Activated CD4-positive, alpha-beta memory T cell treated with anti-CD3 and anti-CD28 coated beads, Interleukin-2, amount 10 ng/mL, durations not matched to agents 7 days and 5 days (primary cell): ENCODE data around the gene MCC. TPM values are rescaled to one million over a fixed set of nuclear protein-coding genes. Genes with fewer than 3 reads are reported as not detected.
A peak's percentile ranks its signal among the peaks of the same experiment; 100 is the strongest.

Experiments
- CTCF ChIA-PET: fragments of 350-600 bp; sonication (Branson Sonifier 250); formaldehyde crosslinking; loops from one replicate; lab custom pipeline; 2021; ENCODE audit warnings: antibody characterized with exemption, inconsistent platforms; lab: Charles Lee
- POLR2A ChIA-PET: fragments of 350-600 bp; sonication (Branson Sonifier 250); formaldehyde crosslinking; loops from one replicate; lab custom pipeline; 2021; ENCODE audit warnings: antibody characterized with exemption; lab: Charles Lee
- DNase-seq: peaks from one replicate; pipeline ENCODE4 v3.0.0-alpha.2; 2020
- H3K27ac Mint-ChIP-seq: one replicate; pipeline ENCODE4 v1.8.0; 2021; ENCODE audit warnings: mild to moderate bottlenecking, mixed read lengths
- H3K27me3 Mint-ChIP-seq: one replicate; pipeline ENCODE4 v1.8.0; 2021; ENCODE audit warnings: mixed read lengths
- H3K36me3 Mint-ChIP-seq: one replicate; pipeline ENCODE4 v1.8.0; 2021; ENCODE audit warnings: low read depth, mixed read lengths
- H3K4me1 Mint-ChIP-seq: one replicate; pipeline ENCODE4 v1.8.0; 2021; ENCODE audit warnings: mixed read lengths
- H3K4me3 Mint-ChIP-seq: one replicate; pipeline ENCODE4 v1.8.0; 2021; ENCODE audit warnings: mild to moderate bottlenecking, mixed read lengths
- H3K9me3 Mint-ChIP-seq: one replicate; pipeline ENCODE4 v1.8.0; 2021; ENCODE audit warnings: mixed read lengths
- total RNA-seq, 2 experiments: library from RNA; stranded (reverse); gene quantifications; one replicate each; pipeline ENCODE4 v1.2.3, GENCODE V29; 2021

Gene MCC
- total RNA-seq, 2 experiments from 2014 or later: 8.6 to 10.4 TPM

DNA sequence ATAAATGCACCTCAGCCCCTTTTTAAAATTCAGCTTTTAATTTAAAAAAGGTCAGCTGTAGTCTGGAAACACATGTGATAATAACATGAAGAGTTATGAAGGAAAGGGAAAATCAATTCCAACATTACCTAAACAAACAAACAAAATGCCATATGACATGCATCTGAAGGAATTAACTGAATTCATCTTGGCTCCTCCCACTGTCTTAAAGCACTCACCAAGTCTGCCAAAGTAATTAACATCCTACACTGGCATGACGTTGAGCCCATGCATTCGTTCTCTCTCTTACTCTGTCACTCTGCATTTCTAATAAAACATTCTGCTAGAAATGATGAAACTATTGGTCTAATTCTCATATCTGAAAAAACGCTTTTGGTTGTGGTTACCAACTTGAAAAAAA is 91.2 kb downstream of the MCC start:
- H3K36me3 Mint-ChIP-seq: no peaks in the 10 kb centered on the region
- peaks cover 7% of the 10 kb centered on the region for H3K27me3 Mint-ChIP-seq
- ChIA-PET POLR2A (no interaction called here), CTCF (no interaction called here)
- no peaks in the 10 kb centered on the region for H3K9me3 Mint-ChIP-seq
- no peak for DNase-seq
- H3K4me1 Mint-ChIP-seq: peaks cover 2% of the 10 kb centered on the region
- no peak overlapping the region for H3K4me3 Mint-ChIP-seq
- H3K27ac Mint-ChIP-seq: no peak overlapping the region

DNA sequence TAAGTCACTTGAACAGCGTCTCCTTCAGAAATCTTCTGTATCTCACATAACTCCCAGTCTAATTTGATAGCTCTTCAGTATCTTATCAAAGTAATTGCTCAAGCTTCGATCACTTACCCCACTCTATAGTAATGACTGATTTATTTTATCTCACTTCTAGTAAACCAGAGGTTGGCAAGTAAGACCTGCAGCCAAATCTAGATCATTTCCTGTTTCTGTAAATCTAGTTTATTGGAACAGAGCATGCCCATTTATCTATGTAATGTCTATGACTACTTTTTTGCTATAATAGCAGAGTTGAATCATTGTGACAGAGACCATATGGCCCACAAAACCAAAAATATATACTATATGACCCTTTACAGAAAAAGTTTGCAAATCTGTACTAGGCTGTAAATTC is 93.6 kb downstream of the MCC start:
- peaks cover 2% of the 10 kb centered on the region for H3K4me1 Mint-ChIP-seq
- ChIA-PET POLR2A (no interaction called here), CTCF (interaction anchor here (1.5 kb wide), 1 partner anchor 15 kb away, joined by 5 read pairs; no protein-coding TSS in a partner anchor)
- no peak overlapping the region for H3K4me3 Mint-ChIP-seq
- peaks cover 11% of the 10 kb centered on the region for H3K27me3 Mint-ChIP-seq
- no peaks in the 10 kb centered on the region for H3K36me3 Mint-ChIP-seq
- no peak for DNase-seq
- no peaks in the 10 kb centered on the region for H3K9me3 Mint-ChIP-seq
- no peak overlapping the region for H3K27ac Mint-ChIP-seq

- DNase-seq: no peak
- Mint-ChIP-seq H3K27me3 (peaks cover 4% of the 10 kb centered on the region), H3K4me3 (no peak overlapping the region), H3K36me3 (no peaks in the 10 kb centered on the region), H3K27ac (no peak overlapping the region), H3K9me3 (no peaks in the 10 kb centered on the region), H3K4me1 (peaks cover 2% of the 10 kb centered on the region)
- ChIA-PET POLR2A (no interaction called here), CTCF (interaction anchor here (4.0 kb wide), 1 partner anchor 11 kb away, joined by 20 read pairs; no protein-coding TSS in a partner anchor)
Measured at GRCh38 chr5:113390224-113390623, 98.0 kb downstream of the MCC start.

DNA sequence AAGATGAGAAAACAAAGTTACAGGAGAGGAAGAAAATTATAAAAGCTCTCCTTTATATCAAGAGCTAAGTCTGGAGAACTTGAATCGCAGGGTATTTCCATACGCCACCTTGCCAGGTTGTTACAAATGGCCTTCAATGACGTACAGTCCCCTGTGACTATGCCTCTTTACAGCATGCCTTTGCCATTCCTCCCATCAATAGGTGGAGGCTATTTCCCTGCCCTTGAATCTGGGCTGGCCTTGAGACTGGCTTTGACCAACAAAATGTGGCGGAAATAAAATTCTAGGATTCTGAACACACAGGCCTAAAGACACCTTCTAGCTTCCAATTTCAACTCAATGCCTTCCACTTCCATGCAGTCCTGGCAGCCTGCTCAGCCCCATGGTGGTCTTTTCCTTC is 99.1 kb downstream of the MCC start:
- DNase-seq: no peak
- Mint-ChIP-seq H3K4me3 (no peak overlapping the region), H3K27me3 (peaks cover 6% of the 10 kb centered on the region), H3K27ac (no peak overlapping the region), H3K4me1 (no peaks in the 10 kb centered on the region), H3K9me3 (no peaks in the 10 kb centered on the region), H3K36me3 (no peaks in the 10 kb centered on the region)
- CTCF ChIA-PET: interaction anchor here (0.7 to 4.0 kb wide), 2 partner anchors 10 to 15 kb away, joined by 6 to 20 read pairs; no protein-coding TSS in a partner anchor
- POLR2A ChIA-PET: no interaction called here

- no peak overlapping the region for H3K4me3 Mint-ChIP-seq
- no peaks in the 10 kb centered on the region for H3K4me1 Mint-ChIP-seq
- no peaks in the 10 kb centered on the region for H3K9me3 Mint-ChIP-seq
- H3K27ac Mint-ChIP-seq: no peak overlapping the region
- DNase-seq: no peak
- CTCF ChIA-PET: interaction anchor here (4.0 kb wide), 1 partner anchor 9 kb away, joined by 20 read pairs; no protein-coding TSS in a partner anchor
- POLR2A ChIA-PET: no interaction called here
- no peaks in the 10 kb centered on the region for H3K36me3 Mint-ChIP-seq
- H3K27me3 Mint-ChIP-seq: peaks cover 6% of the 10 kb centered on the region
Measured at GRCh38 chr5:113387844-113388243, 100.4 kb downstream of the MCC start.

DNA sequence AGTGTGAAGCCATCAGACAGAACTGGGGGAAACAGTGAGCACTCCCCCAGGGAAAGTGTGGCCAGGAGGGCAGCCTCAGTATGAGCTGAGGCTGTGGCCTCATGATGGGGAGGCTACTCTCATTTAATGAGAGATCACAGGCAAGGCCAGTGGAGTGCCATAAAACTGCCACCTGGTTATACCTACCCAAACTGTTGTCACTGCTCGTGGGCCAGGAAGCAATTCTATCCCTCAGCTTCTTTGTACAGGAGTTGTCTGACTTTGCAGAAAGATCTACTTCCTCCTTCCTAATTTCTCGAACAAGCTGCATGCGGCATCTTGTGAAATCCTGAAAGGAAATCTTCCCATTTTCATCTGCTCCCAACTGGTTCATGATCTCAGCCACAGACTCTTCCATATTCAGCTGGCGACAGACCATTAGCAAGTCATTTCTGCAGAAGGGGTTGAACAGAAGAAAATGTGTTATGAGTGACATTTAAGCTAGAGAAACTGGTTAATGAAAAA is 103.4 kb downstream of the MCC start:
- H3K4me1 Mint-ChIP-seq: peaks cover 21% of the 10 kb centered on the region
- peaks cover 2% of the 10 kb centered on the region for H3K27me3 Mint-ChIP-seq
- H3K9me3 Mint-ChIP-seq: no peaks in the 10 kb centered on the region
- no peak overlapping the region for H3K4me3 Mint-ChIP-seq
- H3K27ac Mint-ChIP-seq: no peak overlapping the region
- no peaks in the 10 kb centered on the region for H3K36me3 Mint-ChIP-seq
- ChIA-PET CTCF (interaction anchor here (0.7 to 1.0 kb wide), 2 partner anchors 221 to 280 kb away, joined by 3 to 4 read pairs; no protein-coding TSS in a partner anchor), POLR2A (no interaction called here)
- DNase-seq: no peak

DNA sequence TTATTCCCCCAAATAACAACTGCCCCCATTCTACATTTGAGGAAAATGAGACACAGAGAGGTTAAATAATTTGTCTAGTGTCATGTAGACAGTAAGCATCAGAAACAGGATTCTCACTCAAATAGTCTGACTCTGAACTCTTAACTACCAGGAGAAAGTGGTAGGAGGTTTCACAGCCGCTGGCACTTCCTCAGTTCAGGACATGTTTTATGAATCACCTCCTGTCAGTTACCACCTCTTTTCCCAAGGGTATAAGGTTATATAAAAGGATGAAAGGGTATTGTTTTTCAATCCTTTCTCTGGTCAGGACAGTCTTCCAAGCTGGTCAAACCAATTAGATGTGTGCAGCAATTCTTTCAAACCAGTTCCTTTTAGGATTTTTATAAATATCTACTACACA is 105.5 kb downstream of the MCC start:
- Mint-ChIP-seq H3K9me3 (no peaks in the 10 kb centered on the region), H3K36me3 (no peaks in the 10 kb centered on the region), H3K27ac (no peak overlapping the region), H3K4me1 (peaks cover 37% of the 10 kb centered on the region), H3K4me3 (no peak overlapping the region), H3K27me3 (peaks cover 2% of the 10 kb centered on the region)
- ChIA-PET POLR2A (interaction anchor here (0.7 kb wide), 1 partner anchor 142 kb away, joined by 3 read pairs; no protein-coding TSS in a partner anchor), CTCF (no interaction called here)
- DNase-seq: no peak

DNA sequence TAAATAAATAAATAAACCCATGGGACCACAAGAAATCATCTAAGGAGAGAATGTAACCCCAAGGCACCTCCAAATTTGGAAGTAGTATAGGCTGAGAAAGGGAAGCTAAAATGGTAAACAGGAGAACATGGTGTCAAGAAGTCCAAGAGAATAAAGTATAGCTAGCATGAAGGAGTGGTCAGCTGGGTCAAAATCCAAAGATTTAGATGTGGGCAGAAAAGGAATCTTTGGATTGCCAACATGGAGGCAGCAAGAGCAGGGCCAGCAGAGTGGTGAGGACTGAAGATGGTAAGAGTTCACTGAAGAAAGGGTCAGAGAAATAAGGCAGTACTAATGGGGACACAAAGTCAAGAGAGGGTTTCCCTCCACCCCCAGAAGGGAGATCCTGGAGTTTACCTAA is 106.5 kb downstream of the MCC start:
- CTCF ChIA-PET: interaction anchor here (1.0 kb wide), 1 partner anchor 45 kb away, joined by 3 read pairs; no protein-coding TSS in a partner anchor
- POLR2A ChIA-PET: no interaction called here
- H3K27me3 Mint-ChIP-seq: peaks cover 2% of the 10 kb centered on the region
- H3K36me3 Mint-ChIP-seq: no peaks in the 10 kb centered on the region
- no peak overlapping the region for H3K27ac Mint-ChIP-seq
- DNase-seq: no peak
- peaks cover 43% of the 10 kb centered on the region for H3K4me1 Mint-ChIP-seq
- no peak overlapping the region for H3K4me3 Mint-ChIP-seq
- peaks cover 3% of the 10 kb centered on the region for H3K9me3 Mint-ChIP-seq

GRCh38 chr5:113380807-113381326 is 107.4 kb downstream of the MCC start:
- peaks cover 3% of the 10 kb centered on the region for H3K9me3 Mint-ChIP-seq
- no peaks in the 10 kb centered on the region for H3K36me3 Mint-ChIP-seq
- no peak overlapping the region for H3K27ac Mint-ChIP-seq
- CTCF ChIA-PET: interaction anchor here (1.9 to 2.8 kb wide), 2 partner anchors 9 to 385 kb away, joined by 7 to 20 read pairs; no protein-coding TSS in a partner anchor
- POLR2A ChIA-PET: interaction anchor here (1.3 kb wide), 1 partner anchor 133 kb away, joined by 4 read pairs; the partner anchor contains the start of gene YTHDC2
- H3K4me3 Mint-ChIP-seq: no peak overlapping the region
- DNase-seq: no peak
- H3K4me1 Mint-ChIP-seq: peaks cover 46% of the 10 kb centered on the region
- peaks cover 2% of the 10 kb centered on the region for H3K27me3 Mint-ChIP-seq

GRCh38 chr5:113379936-113380806 is 108.1 kb downstream of the MCC start:
- no peak for DNase-seq
- H3K4me1 Mint-ChIP-seq: peaks cover 46% of the 10 kb centered on the region
- peaks cover under 1% of the 10 kb centered on the region for H3K36me3 Mint-ChIP-seq
- ChIA-PET POLR2A (interaction anchor here (1.0 to 1.4 kb wide), 3 partner anchors 130 to 358 kb away, joined by 3 to 4 read pairs (median 3); partner anchors contain the start of gene YTHDC2), CTCF (interaction anchor here (0.7 to 2.8 kb wide), 19 partner anchors 9 to 384 kb away, joined by 3 to 26 read pairs (median 4); partner anchors contain the start of genes MCC and YTHDC2)
- no peak overlapping the region for H3K27ac Mint-ChIP-seq
- H3K9me3 Mint-ChIP-seq: peaks cover 3% of the 10 kb centered on the region
- peaks cover 2% of the 10 kb centered on the region for H3K27me3 Mint-ChIP-seq
- H3K4me3 Mint-ChIP-seq: no peak overlapping the region

DNA sequence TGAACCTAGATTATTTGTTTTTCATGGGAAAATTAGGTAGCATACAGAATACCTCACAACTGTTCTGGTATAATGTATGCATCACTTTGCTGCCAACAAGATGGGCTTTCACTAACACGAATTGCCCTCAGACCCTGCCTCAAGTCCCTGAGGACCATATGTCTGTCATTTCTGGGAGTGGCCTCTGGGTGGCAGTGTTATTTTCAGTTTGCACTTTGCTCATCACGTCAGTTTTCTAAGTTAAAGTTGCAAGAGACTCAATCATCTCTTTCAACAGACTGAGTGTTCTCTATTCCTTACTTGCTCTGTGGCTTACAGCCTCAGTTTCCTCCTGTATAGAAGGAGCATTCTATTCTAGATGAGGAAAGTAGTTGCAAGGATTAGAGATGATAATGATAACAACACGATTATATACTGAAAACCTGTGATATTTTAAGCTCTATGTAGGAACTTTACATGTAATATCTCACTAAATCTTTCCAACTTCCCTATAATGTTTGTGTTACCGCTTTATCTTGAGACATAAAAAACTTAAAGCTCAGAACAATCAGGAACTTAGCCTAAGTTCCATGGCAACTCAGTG is 109.2 kb downstream of the MCC start:
- H3K4me3 Mint-ChIP-seq: peak overlapping the region; percentile 2
- H3K27me3 Mint-ChIP-seq: no peaks in the 10 kb centered on the region
- ChIA-PET CTCF (interaction anchor here (0.6 to 2.8 kb wide), 22 partner anchors 11 to 383 kb away, joined by 3 to 26 read pairs (median 4); partner anchors contain the start of genes MCC and YTHDC2), POLR2A (interaction anchor here (1.0 to 1.4 kb wide), 2 partner anchors 131 to 357 kb away, joined by 3 read pairs; no protein-coding TSS in a partner anchor)
- H3K9me3 Mint-ChIP-seq: peaks cover 5% of the 10 kb centered on the region
- H3K27ac Mint-ChIP-seq: peak overlapping the region; percentile 44
- peaks cover 3% of the 10 kb centered on the region for H3K36me3 Mint-ChIP-seq
- peak; percentile 65 for DNase-seq
- H3K4me1 Mint-ChIP-seq: peaks cover 46% of the 10 kb centered on the region

GRCh38 chr5:113378514-113378913 is 109.7 kb downstream of the MCC start:
- ChIA-PET POLR2A (no interaction called here), CTCF (interaction anchor here (0.7 to 2.8 kb wide), 12 partner anchors 11 to 382 kb away, joined by 3 to 26 read pairs (median 4); partner anchors contain the start of genes MCC and YTHDC2)
- no peak for DNase-seq
- H3K4me1 Mint-ChIP-seq: peaks cover 46% of the 10 kb centered on the region
- H3K36me3 Mint-ChIP-seq: peaks cover 3% of the 10 kb centered on the region
- H3K9me3 Mint-ChIP-seq: peaks cover 5% of the 10 kb centered on the region
- H3K4me3 Mint-ChIP-seq: peak overlapping the region; percentile 2
- H3K27me3 Mint-ChIP-seq: no peaks in the 10 kb centered on the region
- H3K27ac Mint-ChIP-seq: peak overlapping the region; percentile 44
